Muscle layer of colon (tissue), 2 donors: ENCODE results near the gene PMAIP1.

Experiments
- H3K27ac ChIP-seq: one replicate; pipeline ENCODE4 v1.7.0; 2013; ENCODE audit warnings: low read depth, mild to moderate bottlenecking, low read length, moderate library complexity
- H3K27me3 ChIP-seq, 2 donors: one replicate each; pipeline ENCODE4 v1.7.0; 2013; ENCODE audit warnings: low read length in 2 of 2, mild to moderate bottlenecking in 2 of 2; ENCODE audit not compliant: insufficient read depth in 2 of 2, control insufficient read depth in 1 of 2
- H3K36me3 ChIP-seq: one replicate; pipeline ENCODE4 v1.7.0; 2013; ENCODE audit warnings: mild to moderate bottlenecking, low read length; ENCODE audit not compliant: insufficient read depth
- H3K4me1 ChIP-seq: one replicate; pipeline ENCODE4 v1.7.0; 2013; ENCODE audit warnings: mild to moderate bottlenecking, low read length; ENCODE audit not compliant: insufficient read depth
- H3K4me3 ChIP-seq, 2 donors: one replicate each; pipeline ENCODE4 v1.7.0; 2013; ENCODE audit warnings: low read length in 2 of 2, low read depth in 1 of 2, mild to moderate bottlenecking in 1 of 2, moderate library complexity in 1 of 2
- H3K9ac ChIP-seq: one replicate; pipeline ENCODE4 v1.7.0; 2013; ENCODE audit warnings: low read length
- H3K9me3 ChIP-seq: one replicate; pipeline ENCODE4 v1.7.0; 2013; ENCODE audit warnings: mild to moderate bottlenecking, low read length
- donor health status: abdominal sarcoma.
- donor health status: Adenocarcinoma of cecum.

The PMAIP1 gene

GRCh38 chr18:59906203-59906602, 6.4 kb downstream of the PMAIP1 start:
- H3K9ac ChIP-seq, result no peak overlapping the region
- peaks cover 11 to 19% of the 10 kb centered on the region in 2 donors for H3K27me3 ChIP-seq
- H3K4me1 ChIP-seq, result no peaks in the 10 kb centered on the region
- H3K27ac ChIP-seq, result no peak overlapping the region
- no peak overlapping the region for H3K4me3 ChIP-seq
- H3K9me3 ChIP-seq, result no peaks in the 10 kb centered on the region
- H3K36me3 ChIP-seq, result no peaks in the 10 kb centered on the region

- Histone ChIP-seq H3K4me3 (no peak overlapping the region), H3K4me1 (no peaks in the 10 kb centered on the region)
These were observed 7.4 kb downstream of the PMAIP1 start for GRCh38 chr18:59907172-59907571.

GRCh38 chr18:59907660-59908059, 7.9 kb downstream of the PMAIP1 start:
- peaks cover 0 to 4% of the 10 kb centered on the region in 2 donors for H3K27me3 ChIP-seq
- no peak overlapping the region for H3K27ac ChIP-seq
- no peak overlapping the region for H3K4me3 ChIP-seq
- no peaks in the 10 kb centered on the region for H3K36me3 ChIP-seq
- H3K9me3 ChIP-seq, result no peaks in the 10 kb centered on the region
- no peak overlapping the region for H3K9ac ChIP-seq
- no peaks in the 10 kb centered on the region for H3K4me1 ChIP-seq

More at GRCh38 chr18:59907172-59907571, 7.4 kb downstream of the PMAIP1 start:
- Histone ChIP-seq H3K27me3 (peaks cover 4 to 9% of the 10 kb centered on the region in 2 donors), H3K9me3 (no peaks in the 10 kb centered on the region), H3K27ac (no peak overlapping the region), H3K36me3 (no peaks in the 10 kb centered on the region), H3K9ac (no peak overlapping the region)

GRCh38 chr18:59908799-59909198, 9.0 kb downstream of the PMAIP1 start:
- Histone ChIP-seq H3K27me3 (peaks cover 0 to 4% of the 10 kb centered on the region in 2 donors), H3K4me1 (no peaks in the 10 kb centered on the region), H3K9ac (no peak overlapping the region), H3K4me3 (no peak overlapping the region), H3K36me3 (no peaks in the 10 kb centered on the region), H3K9me3 (no peaks in the 10 kb centered on the region), H3K27ac (no peak overlapping the region)

GRCh38 chr18:59909289-59910036, 9.7 kb downstream of the PMAIP1 start:
- H3K4me1 ChIP-seq, result no peaks in the 10 kb centered on the region
- no peak overlapping the region for H3K9ac ChIP-seq
- H3K27me3 ChIP-seq, result peaks cover 0 to 2% of the 10 kb centered on the region in 2 donors
- H3K36me3 ChIP-seq, result no peaks in the 10 kb centered on the region
- H3K9me3 ChIP-seq, result no peaks in the 10 kb centered on the region
- no peak overlapping the region for H3K4me3 ChIP-seq
- H3K27ac ChIP-seq, result no peak overlapping the region

- H3K4me1 ChIP-seq, result no peaks in the 10 kb centered on the region
- no peak overlapping the region for H3K27ac ChIP-seq
- no peaks in the 10 kb centered on the region for H3K9me3 ChIP-seq
- H3K4me3 ChIP-seq, result no peak overlapping the region
- no peak overlapping the region for H3K9ac ChIP-seq
- H3K27me3 ChIP-seq, result no peaks in the 10 kb centered on the region
- no peaks in the 10 kb centered on the region for H3K36me3 ChIP-seq
These were observed 11.2 kb downstream of the PMAIP1 start for GRCh38 chr18:59910967-59911366.

GRCh38 chr18:59911600-59911999, 11.8 kb downstream of the PMAIP1 start:
- Histone ChIP-seq H3K4me1 (no peaks in the 10 kb centered on the region), H3K9ac (no peak overlapping the region), H3K9me3 (no peaks in the 10 kb centered on the region), H3K36me3 (no peaks in the 10 kb centered on the region), H3K27me3 (no peaks in the 10 kb centered on the region), H3K27ac (no peak overlapping the region), H3K4me3 (no peak overlapping the region)

- H3K4me3 ChIP-seq, result no peak overlapping the region
- H3K9me3 ChIP-seq, result no peaks in the 10 kb centered on the region
- H3K27ac ChIP-seq, result no peak overlapping the region
- no peaks in the 10 kb centered on the region for H3K36me3 ChIP-seq
- H3K4me1 ChIP-seq, result no peaks in the 10 kb centered on the region
- no peaks in the 10 kb centered on the region for H3K27me3 ChIP-seq
- H3K9ac ChIP-seq, result no peak overlapping the region
These were observed 12.3 kb downstream of the PMAIP1 start for GRCh38 chr18:59912007-59912550.

- Histone ChIP-seq H3K9ac (no peak overlapping the region), H3K4me1 (no peaks in the 10 kb centered on the region), H3K9me3 (no peaks in the 10 kb centered on the region), H3K27ac (no peak overlapping the region), H3K4me3 (no peak overlapping the region), H3K27me3 (no peaks in the 10 kb centered on the region), H3K36me3 (no peaks in the 10 kb centered on the region)
These were observed 15.8 kb downstream of the PMAIP1 start for GRCh38 chr18:59915606-59916005.

GRCh38 chr18:59916746-59917145, 16.9 kb downstream of the PMAIP1 start:
- Histone ChIP-seq H3K27ac (no peak overlapping the region), H3K4me1 (no peaks in the 10 kb centered on the region)

GRCh38 chr18:59917422-59917821, 17.6 kb downstream of the PMAIP1 start:
- Histone ChIP-seq H3K36me3 (no peaks in the 10 kb centered on the region), H3K9me3 (no peaks in the 10 kb centered on the region), H3K4me3 (no peak overlapping the region), H3K27me3 (no peaks in the 10 kb centered on the region), H3K27ac (no peak overlapping the region), H3K9ac (no peak overlapping the region), H3K4me1 (no peaks in the 10 kb centered on the region)

More at GRCh38 chr18:59916746-59917145, 16.9 kb downstream of the PMAIP1 start:
- Histone ChIP-seq H3K4me3 (no peak overlapping the region), H3K9ac (no peak overlapping the region), H3K9me3 (no peaks in the 10 kb centered on the region), H3K36me3 (no peaks in the 10 kb centered on the region), H3K27me3 (no peaks in the 10 kb centered on the region)

- no peak overlapping the region for H3K27ac ChIP-seq
- no peaks in the 10 kb centered on the region for H3K36me3 ChIP-seq
- no peaks in the 10 kb centered on the region for H3K27me3 ChIP-seq
- H3K9ac ChIP-seq, result no peak overlapping the region
- H3K4me3 ChIP-seq, result no peak overlapping the region
- no peaks in the 10 kb centered on the region for H3K4me1 ChIP-seq
- H3K9me3 ChIP-seq, result no peaks in the 10 kb centered on the region
These were observed 18.5 kb downstream of the PMAIP1 start for GRCh38 chr18:59918320-59918755.
